AML-193 (cell line): ENCODE data around the gene ADPRHL1.

Experiments
- DNase-seq, 2 experiments: peaks; one replicate each; lab custom pipeline; 2025; lab: John Stamatoyannopoulos, UW

Gene ADPRHL1

GRCh38 chr13:113417008-113417751, 36.1 kb downstream of the ADPRHL1 start:
- DNase-seq: no peak

GRCh38 chr13:113415825-113416224, 37.5 kb downstream of the ADPRHL1 start:
- DNase-seq: no peak

- no peak for DNase-seq
Measured at GRCh38 chr13:113415032-113415431, 38.3 kb downstream of the ADPRHL1 start.

- DNase-seq: no peak
Measured at GRCh38 chr13:113414335-113414734, 39.0 kb downstream of the ADPRHL1 start.

GRCh38 chr13:113413898-113414282, 39.4 kb downstream of the ADPRHL1 start:
- no peak for DNase-seq

GRCh38 chr13:113413178-113413897, 40.0 kb downstream of the ADPRHL1 start:
- no peak for DNase-seq

- no peak for DNase-seq
Measured at GRCh38 chr13:113412440-113412839, 40.8 kb downstream of the ADPRHL1 start.

GRCh38 chr13:113411216-113412023, 41.9 kb downstream of the ADPRHL1 start:
- DNase-seq: no peak

- no peak for DNase-seq
Measured at GRCh38 chr13:113410472-113411201, 42.7 kb downstream of the ADPRHL1 start.

GRCh38 chr13:113408562-113408961, 44.7 kb downstream of the ADPRHL1 start:
- DNase-seq: no peak

GRCh38 chr13:113407531-113408393, 45.5 kb downstream of the ADPRHL1 start:
- no peak for DNase-seq

GRCh38 chr13:113407103-113407530, 46.2 kb downstream of the ADPRHL1 start:
- no peak for DNase-seq

- DNase-seq: no peak
Measured at GRCh38 chr13:113406321-113407102, 46.8 kb downstream of the ADPRHL1 start.

GRCh38 chr13:113405481-113406300, 47.6 kb downstream of the ADPRHL1 start:
- no peak for DNase-seq

- no peak for DNase-seq
Measured at GRCh38 chr13:113404723-113405471, 48.4 kb downstream of the ADPRHL1 start.

GRCh38 chr13:113404366-113404722, 48.9 kb downstream of the ADPRHL1 start:
- no peak for DNase-seq

- DNase-seq: no peak
Measured at GRCh38 chr13:113403255-113404104, 49.8 kb downstream of the ADPRHL1 start.
